ENCODE measurements around the gene DLL4. TPM values are rescaled to one million over a fixed set of nuclear protein-coding genes. Genes with fewer than 3 reads are reported as not detected.
A peak's percentile ranks its signal among the peaks of the same experiment; 100 is the strongest.

Gene DLL4
- total RNA-seq (2013; cell fraction: nucleolus; rRNA removed) = 8.1 and 8.2 TPM in 2 replicates
- 0.05 TPM in 1 of 2 replicates, not detected in the other for total RNA-seq (2014; rRNA removed)
- total RNA-seq (2014; rRNA removed; fragmentation: Illumina TruSeq; extraction: Trizol) = 0.04 TPM in 1 of 2 replicates, not detected in the other
- 0.08 TPM in 1 of 2 replicates, not detected in the other for total RNA-seq (2021)
- polyA plus RNA-seq (2011; ENCODE audit: low read depth) = not detected
- polyA plus RNA-seq (2011; rRNA removed) = 0.10 and 0.12 TPM in 2 replicates
- polyA plus RNA-seq (2011; cell fraction: cytosol; rRNA removed) = 0.27 TPM in 2 replicates
- polyA plus RNA-seq (2011; cell fraction: nucleus; rRNA removed) = 0.69 and 0.99 TPM in 2 replicates
- polyA plus RNA-seq (2012) = 0.07 and 0.13 TPM in 2 replicates
- polyA plus RNA-seq (2014; fragmentation: Illumina TruSeq; extraction: Trizol) = not detected in 2 replicates
- polyA plus RNA-seq (2014; fragmentation: Nextera tagmentation; extraction: Ambion mirVana) = not detected
- polyA plus RNA-seq (2014; rRNA removed) = 0.06 TPM in 1 of 2 replicates, not detected in the other
- under 1 TPM in 1 of 2 experiments, not detected in 1; 0.16 TPM for polyA plus RNA-seq (2016; fragmentation: Nextera tagmentation; extraction: Ambion mirVana)
- 0.15 and 0.37 TPM in 2 replicates for polyA minus RNA-seq (2011; rRNA and poly(A)+ RNA removed)
- not detected in 2 replicates for polyA minus RNA-seq (2011; cell fraction: cytosol; rRNA and poly(A)+ RNA removed)
- 0.38 and 0.48 TPM in 2 replicates for polyA minus RNA-seq (2011; cell fraction: nucleus; rRNA and poly(A)+ RNA removed)
- Bru-seq, nascent RNA = percentile 40 among the genes with signal in this experiment
- BruChase-seq, experiment 1, labeled RNA remaining after a 6-hour chase = percentile 39 among the genes with signal in this experiment
- BruChase-seq, experiment 2, labeled RNA remaining after a 2-hour chase = percentile 32 among the genes with signal in this experiment
- long read RNA-seq, experiment 1 = 0 reads
- long read RNA-seq, experiment 2 = 0 reads

DNA sequence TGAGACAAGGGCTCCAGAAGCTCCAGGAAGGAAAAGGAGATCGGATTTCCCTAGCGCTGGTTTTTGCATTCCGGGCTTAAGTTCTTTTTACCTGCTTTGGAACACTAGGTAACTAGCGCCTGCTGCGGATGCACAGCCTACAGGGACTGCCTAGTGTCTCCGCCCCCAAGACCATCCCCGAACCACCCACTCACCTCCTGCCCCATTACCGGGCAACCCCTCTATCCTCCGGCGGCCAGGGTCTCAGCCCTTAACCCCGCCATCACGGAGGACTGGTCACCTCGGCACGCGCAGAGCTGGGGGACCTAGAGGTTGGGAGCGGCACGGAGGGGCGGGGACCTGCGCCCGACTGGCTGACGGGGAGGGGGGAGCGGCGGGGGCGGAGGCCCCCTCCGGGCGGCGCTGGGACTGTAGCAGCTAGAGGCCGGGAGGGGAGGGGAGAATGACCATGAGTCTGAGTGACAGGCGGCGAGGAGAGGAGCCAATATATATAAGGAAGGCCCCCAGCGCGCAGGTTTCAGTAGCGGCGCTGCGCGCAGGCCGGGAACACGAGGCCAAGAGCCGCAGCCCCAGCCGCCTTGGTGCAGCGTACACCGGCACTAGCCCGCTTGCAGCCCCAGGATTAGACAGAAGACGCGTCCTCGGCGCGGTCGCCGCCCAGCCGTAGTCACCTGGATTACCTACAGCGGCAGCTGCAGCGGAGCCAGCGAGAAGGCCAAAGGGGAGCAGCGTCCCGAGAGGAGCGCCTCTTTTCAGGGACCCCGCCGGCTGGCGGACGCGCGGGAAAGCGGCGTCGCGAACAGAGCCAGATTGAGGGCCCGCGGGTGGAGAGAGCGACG is at the start of gene DLL4:
TSS of gene DLL4 (plus strand) at position 520 of the 839 bp plus-strand sequence. CDS start 329 bp downstream, outside the sequence.
- ChIA-PET CTCF (interaction anchor here (0.6 to 6.5 kb wide), 6 partner anchors 12 to 1179 kb away, joined by 3 to 80 read pairs (median 16); no protein-coding TSS in a partner anchor), SMC1A (ENCODE audit: uncharacterized antibody, unreplicated experiment) (interaction anchor here (0.6 to 4.6 kb wide), 2 partner anchors 12 to 1745 kb away, joined by 4 to 28 read pairs; no protein-coding TSS in a partner anchor), POLR2A (interaction anchor here (1.0 to 1.8 kb wide), 2 partner anchors 11 to 13 kb away, joined by 3 to 5 read pairs; no protein-coding TSS in a partner anchor), RAD21 (ENCODE audit: unreplicated experiment) (interaction anchor here (1.0 to 2.2 kb wide), 4 partner anchors 10 to 92 kb away, joined by 3 to 7 read pairs (median 5); no protein-coding TSS in a partner anchor)
- Histone ChIP-seq H3K4me1 (ENCODE audit: control insufficient read depth, insufficient read depth, low read length) (peaks cover 33% of the 10 kb centered on the region), H3K27me3 (replicated peaks in 1 of 2; ENCODE audit: control insufficient read depth in 2 of 2, insufficient read depth in 2 of 2, low read length in 1 of 2) (peaks cover 22 to 31% of the 10 kb centered on the region in 2 experiments), H3K79me2 (ENCODE audit: control insufficient read depth, insufficient read depth, low read length) (no peaks in the 10 kb centered on the region), H3K9ac (ENCODE audit: control insufficient read depth, insufficient read depth, low read length) (no peak within 1 kb of the TSS), H4K20me1 (ENCODE audit: control insufficient read depth, insufficient read depth) (no peaks in the 10 kb centered on the region), H3K4me3 (peak within 1 kb of the TSS; percentile 64), H2AFZ (ENCODE audit: control insufficient read depth, low read depth, low read length) (peak within 1 kb of the TSS; percentile 21), H3K36me3 (ENCODE audit: control insufficient read depth in 2 of 2, insufficient read depth in 2 of 2, low read length in 1 of 2) (no peaks in the 10 kb centered on the region), H3K9me3 (replicated peaks; ENCODE audit: control insufficient read depth, insufficient read depth, low read length) (no peaks in the 10 kb centered on the region), H3K4me2 (ENCODE audit: control insufficient read depth, insufficient read depth) (peak within 1 kb of the TSS; percentile 87), H3K27ac (ENCODE audit: control insufficient read depth, insufficient read depth) (no peak within 1 kb of the TSS)
- 1% methylated on average over 56 of the region's 71 CpGs for WGBS (ENCODE audit: insufficient coverage, insufficient replicate concordance, low lambda C conversion rate, missing lambda C conversion rate)
- intact Hi-C loops (cut with micrococcal nuclease; ENCODE audit: unreplicated experiment) = no loop called here
- DNase-seq (ENCODE audit: low read depth, low spot score) = no peak
- FAIRE-seq = no peak
- ATAC-seq = peak; percentile 54
- in situ Hi-C loops (cut with MboI) = no loop called here
- no TSS peak for BruUV-seq (replicated peaks)
- TF ChIP-seq ZNF622 (IDR thresholded peaks at IDR 0.05) (no peak), HDAC6 (IDR thresholded peaks at IDR 0.05; ENCODE audit: unreplicated experiment) (peak; percentile 82), EGR1 (IDR thresholded peaks at IDR 0.05; ENCODE audit: borderline replicate concordance in 1 of 2, low read depth in 2 of 2, low read length in 2 of 2) (peak in 1 of 2 experiments; percentile 29; a peak in 2 of 3 replicates), DPF2 (IDR thresholded peaks at IDR 0.05) (0 out of 2 replicates have a peak, but pooled peaks have one; percentile 20), PML (IDR thresholded peaks at IDR 0.05; ENCODE audit: low read length) (no peak), RBBP5 (conservative IDR thresholded peaks at IDR 0.05) (no peak), POLR2AphosphoS2 (IDR thresholded peaks at IDR 0.05; ENCODE audit: low read depth, low read length) (no peak), CREM (IDR thresholded peaks at IDR 0.05; ENCODE audit: low read depth) (no peak), EZH2 (IDR thresholded peaks at IDR 0.05; ENCODE audit: borderline replicate concordance, control insufficient read depth, low read depth, low read length) (0 out of 2 replicates have a peak, but pooled peaks have one; percentile 48), SP1 (IDR thresholded peaks at IDR 0.05; ENCODE audit: low read depth, low read length) (no peak), IKZF1 (conservative IDR thresholded peaks at IDR 0.05) (peak; percentile 50)
- TF ChIP-seq, protein P1, sequence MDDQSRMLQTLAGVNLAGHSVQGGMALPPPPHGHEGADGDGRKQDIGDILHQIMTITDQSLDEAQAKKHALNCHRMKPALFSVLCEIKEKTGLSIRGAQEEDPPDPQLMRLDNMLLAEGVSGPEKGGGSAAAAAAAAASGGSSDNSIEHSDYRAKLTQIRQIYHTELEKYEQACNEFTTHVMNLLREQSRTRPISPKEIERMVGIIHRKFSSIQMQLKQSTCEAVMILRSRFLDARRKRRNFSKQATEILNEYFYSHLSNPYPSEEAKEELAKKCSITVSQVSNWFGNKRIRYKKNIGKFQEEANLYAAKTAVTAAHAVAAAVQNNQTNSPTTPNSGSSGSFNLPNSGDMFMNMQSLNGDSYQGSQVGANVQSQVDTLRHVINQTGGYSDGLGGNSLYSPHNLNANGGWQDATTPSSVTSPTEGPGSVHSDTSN (IDR thresholded peaks at IDR 0.05; ENCODE audit: insufficient replicate concordance, low read depth, low read length) = peak; percentile 85
- TF ChIP-seq, protein P2, sequence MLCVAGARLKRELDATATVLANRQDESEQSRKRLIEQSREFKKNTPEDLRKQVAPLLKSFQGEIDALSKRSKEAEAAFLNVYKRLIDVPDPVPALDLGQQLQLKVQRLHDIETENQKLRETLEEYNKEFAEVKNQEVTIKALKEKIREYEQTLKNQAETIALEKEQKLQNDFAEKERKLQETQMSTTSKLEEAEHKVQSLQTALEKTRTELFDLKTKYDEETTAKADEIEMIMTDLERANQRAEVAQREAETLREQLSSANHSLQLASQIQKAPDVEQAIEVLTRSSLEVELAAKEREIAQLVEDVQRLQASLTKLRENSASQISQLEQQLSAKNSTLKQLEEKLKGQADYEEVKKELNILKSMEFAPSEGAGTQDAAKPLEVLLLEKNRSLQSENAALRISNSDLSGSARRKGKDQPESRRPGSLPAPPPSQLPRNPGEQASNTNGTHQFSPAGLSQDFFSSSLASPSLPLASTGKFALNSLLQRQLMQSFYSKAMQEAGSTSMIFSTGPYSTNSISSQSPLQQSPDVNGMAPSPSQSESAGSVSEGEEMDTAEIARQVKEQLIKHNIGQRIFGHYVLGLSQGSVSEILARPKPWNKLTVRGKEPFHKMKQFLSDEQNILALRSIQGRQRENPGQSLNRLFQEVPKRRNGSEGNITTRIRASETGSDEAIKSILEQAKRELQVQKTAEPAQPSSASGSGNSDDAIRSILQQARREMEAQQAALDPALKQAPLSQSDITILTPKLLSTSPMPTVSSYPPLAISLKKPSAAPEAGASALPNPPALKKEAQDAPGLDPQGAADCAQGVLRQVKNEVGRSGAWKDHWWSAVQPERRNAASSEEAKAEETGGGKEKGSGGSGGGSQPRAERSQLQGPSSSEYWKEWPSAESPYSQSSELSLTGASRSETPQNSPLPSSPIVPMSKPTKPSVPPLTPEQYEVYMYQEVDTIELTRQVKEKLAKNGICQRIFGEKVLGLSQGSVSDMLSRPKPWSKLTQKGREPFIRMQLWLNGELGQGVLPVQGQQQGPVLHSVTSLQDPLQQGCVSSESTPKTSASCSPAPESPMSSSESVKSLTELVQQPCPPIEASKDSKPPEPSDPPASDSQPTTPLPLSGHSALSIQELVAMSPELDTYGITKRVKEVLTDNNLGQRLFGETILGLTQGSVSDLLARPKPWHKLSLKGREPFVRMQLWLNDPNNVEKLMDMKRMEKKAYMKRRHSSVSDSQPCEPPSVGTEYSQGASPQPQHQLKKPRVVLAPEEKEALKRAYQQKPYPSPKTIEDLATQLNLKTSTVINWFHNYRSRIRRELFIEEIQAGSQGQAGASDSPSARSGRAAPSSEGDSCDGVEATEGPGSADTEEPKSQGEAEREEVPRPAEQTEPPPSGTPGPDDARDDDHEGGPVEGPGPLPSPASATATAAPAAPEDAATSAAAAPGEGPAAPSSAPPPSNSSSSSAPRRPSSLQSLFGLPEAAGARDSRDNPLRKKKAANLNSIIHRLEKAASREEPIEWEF (IDR thresholded peaks at IDR 0.05; ENCODE audit: insufficient replicate concordance, low read depth, low read length) = no peak

Data from GM12878 (cell line).